BLaER1 treated with 17β-estradiol and CSF1 and Interleukin-3, amounts not matched to agents 10 nM and 100 nM (cell line): Measurements from ENCODE around the gene GPR150.
A peak's percentile ranks its signal among the peaks of the same experiment; 100 is the strongest.
"Not testable (repeated sequence)": the region's sequence is repeated elsewhere in the genome, so short reads cannot be mapped to it uniquely, and the experiment has no call there.

Experiments used
- H3K27ac ChIP-seq, 11 experiments: shearing (Covaris generic); formaldehyde crosslinking; 2 replicates each; pipeline ENCODE4 v1.8.1; 2022
- H3K27me3 ChIP-seq, 11 experiments: shearing (Covaris generic); formaldehyde crosslinking; 2 replicates each; pipeline ENCODE4 v1.8.1; 2022
- H3K36me3 ChIP-seq, 11 experiments: shearing (Covaris generic); formaldehyde crosslinking; 2 replicates each; pipeline ENCODE4 v1.8.1; 2022
- H3K4me1 ChIP-seq, 10 experiments: shearing (Covaris generic); formaldehyde crosslinking; 2 replicates each; pipeline ENCODE4 v1.8.1; 2022
- H3K4me2 ChIP-seq, 11 experiments: shearing (Covaris generic); formaldehyde crosslinking; 2 replicates each; pipeline ENCODE4 v1.8.1; 2022
- H3K4me3 ChIP-seq, 10 experiments: shearing (Covaris generic); formaldehyde crosslinking; 2 replicates each; pipeline ENCODE4 v1.8.1; 2022
- H3K9ac ChIP-seq, 11 experiments: shearing (Covaris generic); formaldehyde crosslinking; 2 replicates each; pipeline ENCODE4 v1.8.1; 2022
- H3K9me3 ChIP-seq, 11 experiments: shearing (Covaris generic); formaldehyde crosslinking; replicated peaks in 1 of 11; 2 replicates each; pipeline ENCODE4 v1.8.1; 2022
- H4K20me1 ChIP-seq, 11 experiments: shearing (Covaris generic); formaldehyde crosslinking; 2 replicates each; pipeline ENCODE4 v1.8.1; 2022
- Cebpa-rat ChIP-seq, 11 experiments: shearing (Covaris generic); IDR thresholded peaks; 2 replicates each; pipeline ENCODE4 v1.8.1; 2022

The GPR150 gene

GRCh38 chr5:95643152-95643551 is 23.3 kb downstream of the GPR150 start:
- Histone ChIP-seq H3K27me3 (no peaks in the 10 kb centered on the region), H3K4me1 (peaks cover 15 to 33% (median 26%) of the 10 kb centered on the region in 10 experiments), H3K4me2 (no peak overlapping the region), H3K27ac (no peak overlapping the region), H3K9ac (no peak overlapping the region), H3K9me3 (no peaks in the 10 kb centered on the region), H3K4me3 (no peak overlapping the region), H4K20me1 (no peaks in the 10 kb centered on the region), H3K36me3 (no peaks in the 10 kb centered on the region)
- TF ChIP-seq Cebpa-rat (IDR thresholded peaks at IDR 0.05) = no peak

DNA sequence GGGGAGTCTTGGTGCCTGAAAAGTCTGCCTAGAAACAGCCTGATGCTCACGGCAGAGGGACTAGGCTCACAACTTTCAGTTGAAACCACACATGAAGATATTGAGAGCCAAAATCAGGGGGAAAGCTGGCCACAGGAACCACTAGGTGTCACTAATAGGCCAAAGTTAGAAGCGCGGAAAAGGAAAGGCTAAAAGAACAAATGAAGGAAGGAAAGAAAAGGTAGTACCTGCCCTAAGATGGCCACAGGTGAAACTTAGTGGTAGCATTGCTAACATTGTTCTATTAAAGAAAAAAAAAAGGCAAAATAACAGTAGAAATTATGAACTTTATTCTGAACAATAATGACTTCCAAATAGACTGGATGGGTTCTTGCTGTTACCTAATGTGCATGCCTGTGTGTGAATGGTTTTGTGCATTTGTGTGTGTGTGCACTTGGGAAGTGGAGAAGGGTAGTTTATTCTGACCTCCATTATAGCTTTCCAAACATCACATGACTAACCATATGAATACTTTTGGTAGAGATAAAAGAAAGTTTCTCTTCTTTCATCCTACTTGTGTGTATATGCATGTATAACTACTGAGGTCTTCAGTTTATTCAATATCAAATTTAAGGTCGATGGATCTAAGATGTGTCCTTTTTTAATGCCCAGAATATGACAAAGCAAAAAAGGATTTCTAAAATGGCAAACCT is 24.6 kb downstream of the GPR150 start:
- peak overlapping the region in 5 of 11 experiments; percentile 7 to 53 (median 14); a peak in 5 of 22 replicates for H3K9ac ChIP-seq
- peak overlapping the region in 4 of 11 experiments; percentile 4 to 39 (median 18); a peak in 3 of 22 replicates for H3K4me2 ChIP-seq

DNA sequence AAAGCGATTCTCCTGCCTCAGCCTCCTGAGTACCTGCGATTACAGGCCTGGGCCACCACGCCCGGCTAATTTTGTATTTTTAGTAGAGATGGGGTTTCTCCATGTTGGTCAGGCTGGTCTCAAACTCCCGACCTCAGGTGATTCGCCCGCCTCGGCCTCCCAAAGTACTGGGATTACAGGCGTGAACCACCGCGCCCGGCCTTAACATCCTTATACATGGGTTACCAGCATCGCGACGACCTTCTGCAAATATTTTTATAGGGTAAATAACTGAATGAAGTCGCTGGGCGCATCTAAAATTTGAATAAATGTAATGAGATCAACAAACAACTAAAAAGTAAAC is 26.3 kb downstream of the GPR150 start:
- peak overlapping the region in 9 of 10 experiments; percentile 55 to 72 (median 62); a peak in 15 of 20 replicates for H3K4me3 ChIP-seq
- peaks cover 15 to 38% (median 26%) of the 10 kb centered on the region in 10 experiments for H3K4me1 ChIP-seq
- H3K27me3 ChIP-seq, H3K36me3 ChIP-seq, H4K20me1 ChIP-seq, H3K9me3 ChIP-seq: not testable (repeated sequence)
- peak overlapping the region in 4 of 11 experiments; percentile 77 to 83 (median 82); a peak in 5 of 22 replicates for H3K9ac ChIP-seq
- H3K4me2 ChIP-seq = peak overlapping the region; percentile 80 to 97 (median 93)
- H3K27ac ChIP-seq = peak overlapping the region in 7 of 11 experiments; percentile 81 to 90 (median 88); a peak in 9 of 22 replicates

More for the DNA sequence above, 24.6 kb downstream of the GPR150 start:
- Histone ChIP-seq H3K27me3 (no peaks in the 10 kb centered on the region), H3K27ac (peak overlapping the region in 2 of 11 experiments; percentile 15 to 20; a peak in 1 of 22 replicates), H4K20me1 (no peaks in the 10 kb centered on the region), H3K36me3 (no peaks in the 10 kb centered on the region), H3K4me1 (peaks cover 15 to 38% (median 26%) of the 10 kb centered on the region in 10 experiments), H3K9me3 (no peaks in the 10 kb centered on the region), H3K4me3 (no peak overlapping the region)
- no peak for TF ChIP-seq Cebpa-rat (IDR thresholded peaks at IDR 0.05)

DNA sequence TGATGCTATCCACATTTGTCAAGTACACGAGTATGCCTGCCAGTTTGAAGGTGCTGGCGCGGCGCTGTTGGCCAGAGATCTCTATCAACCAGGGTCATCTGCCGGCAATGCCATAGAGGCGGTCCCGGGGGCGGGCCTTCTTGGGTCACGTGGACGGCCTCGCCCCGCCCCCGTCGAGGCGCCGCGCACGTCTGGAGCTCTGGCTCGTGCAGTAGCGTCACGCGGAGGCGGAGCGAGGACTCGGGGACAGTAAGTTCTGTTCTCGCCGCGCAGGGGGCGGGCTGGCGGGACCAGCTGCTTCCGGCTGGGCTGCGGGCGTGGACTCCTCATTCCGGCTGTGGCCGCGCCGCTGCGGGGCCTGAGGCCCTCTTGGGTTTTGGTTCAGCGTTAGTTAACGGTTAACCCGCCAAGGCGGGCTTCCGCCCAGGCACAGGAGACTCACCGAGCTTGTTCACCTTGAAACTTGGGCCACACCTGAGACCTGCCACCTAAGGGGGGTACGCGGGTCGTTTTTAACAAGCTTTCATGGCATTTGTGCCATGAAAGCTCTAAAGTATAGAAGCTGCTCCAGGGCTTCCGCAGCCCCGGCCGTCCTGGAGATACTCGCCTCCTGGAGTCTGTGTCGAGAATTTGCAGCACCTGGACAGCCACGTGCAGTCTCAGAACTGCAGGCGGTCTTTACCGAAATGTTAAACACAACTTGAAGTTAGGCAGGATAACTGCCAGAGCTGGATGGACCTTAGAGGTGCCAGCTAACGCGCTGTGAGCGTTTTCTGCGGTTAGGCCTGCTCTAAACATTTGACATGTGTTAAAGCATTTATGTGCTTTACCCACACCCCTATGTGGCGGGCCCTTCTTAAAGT is 26.9 kb downstream of the GPR150 start, which contains the start of gene RFESD:
TSS of gene RFESD (plus strand) at position 209 of the 863 bp plus-strand sequence. CDS start 5,495 bp downstream, outside the sequence.
- H3K27me3 ChIP-seq = no peaks in the 10 kb centered on the region
- H4K20me1 ChIP-seq = no peaks in the 10 kb centered on the region
- peaks cover 15 to 38% (median 26%) of the 10 kb centered on the region in 10 experiments for H3K4me1 ChIP-seq
- peak within 1 kb of the TSS; percentile 72 to 83 (median 79) for H3K9ac ChIP-seq
- TF ChIP-seq Cebpa-rat (IDR thresholded peaks at IDR 0.05) = no peak
- H3K9me3 ChIP-seq = no peaks in the 10 kb centered on the region
- H3K36me3 ChIP-seq = no peaks in the 10 kb centered on the region
- H3K27ac ChIP-seq = peak within 1 kb of the TSS; percentile 71 to 90 (median 86)
- peak within 1 kb of the TSS; percentile 80 to 97 (median 93) for H3K4me2 ChIP-seq
- peak within 1 kb of the TSS; percentile 55 to 72 (median 62) for H3K4me3 ChIP-seq

DNA sequence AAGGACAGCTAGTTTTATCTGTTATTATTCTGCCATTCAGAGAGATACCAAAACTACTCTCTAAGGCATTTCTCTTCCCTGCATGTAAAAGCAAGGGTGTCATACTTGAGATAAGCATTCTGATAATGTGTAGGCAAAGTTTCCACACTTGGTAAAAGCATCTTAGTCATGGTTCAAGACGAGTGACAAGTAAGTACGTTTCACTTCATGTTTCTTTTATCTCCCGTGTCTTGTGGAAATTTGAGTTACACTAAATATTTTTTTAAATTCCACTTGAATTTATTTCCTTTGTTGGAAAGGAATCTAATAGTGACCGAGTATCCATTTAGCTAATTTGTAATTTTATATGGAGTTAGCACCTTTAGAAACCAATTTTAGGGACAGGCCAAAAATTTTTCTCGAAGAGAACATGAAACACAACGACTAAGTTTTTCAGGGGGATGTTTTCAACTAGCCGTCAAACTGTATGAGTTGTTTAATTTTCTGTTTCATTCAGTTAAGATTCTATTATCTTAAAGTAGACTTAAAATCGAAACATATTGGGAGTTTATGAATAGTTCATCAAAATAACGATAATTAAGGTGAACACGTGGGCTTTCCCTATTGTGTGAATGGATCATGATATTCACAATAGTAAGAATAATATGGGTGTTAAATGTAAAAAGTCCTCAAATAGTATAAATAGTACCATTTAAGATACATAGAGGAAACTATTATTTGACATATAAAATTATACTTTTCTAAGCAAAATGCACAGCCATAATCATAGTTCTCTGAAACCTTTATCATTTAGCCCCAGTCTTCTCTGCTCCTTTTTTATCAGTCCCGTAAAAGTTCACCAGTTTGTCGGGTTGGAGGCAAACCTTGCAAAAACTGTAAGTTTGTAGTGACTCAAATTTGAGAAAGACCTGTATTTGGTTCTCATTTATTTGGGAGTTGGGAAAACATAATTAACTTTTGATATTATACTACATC is 28.3 kb downstream of the GPR150 start:
- H3K4me3 ChIP-seq = peak overlapping the region in 1 of 10 experiments; percentile 55; a peak in 1 of 20 replicates

GRCh38 chr5:95649274-95649673 is 29.4 kb downstream of the GPR150 start:
- Histone ChIP-seq H3K4me2 (no peak overlapping the region), H3K27ac (no peak overlapping the region)

More for the DNA sequence above, 28.3 kb downstream of the GPR150 start:
- no peak for TF ChIP-seq Cebpa-rat (IDR thresholded peaks at IDR 0.05)
- Histone ChIP-seq H3K27me3 (no peaks in the 10 kb centered on the region), H3K4me1 (peaks cover 15 to 38% (median 26%) of the 10 kb centered on the region in 10 experiments), H3K9ac (peak overlapping the region in 2 of 11 experiments; percentile 79 to 82; a peak in 4 of 22 replicates), H3K27ac (peak overlapping the region in 7 of 11 experiments; percentile 74 to 90 (median 88); a peak in 9 of 22 replicates), H3K4me2 (peak overlapping the region; percentile 80 to 97 (median 93)), H3K9me3 (no peaks in the 10 kb centered on the region), H4K20me1 (no peaks in the 10 kb centered on the region), H3K36me3 (no peaks in the 10 kb centered on the region)

DNA sequence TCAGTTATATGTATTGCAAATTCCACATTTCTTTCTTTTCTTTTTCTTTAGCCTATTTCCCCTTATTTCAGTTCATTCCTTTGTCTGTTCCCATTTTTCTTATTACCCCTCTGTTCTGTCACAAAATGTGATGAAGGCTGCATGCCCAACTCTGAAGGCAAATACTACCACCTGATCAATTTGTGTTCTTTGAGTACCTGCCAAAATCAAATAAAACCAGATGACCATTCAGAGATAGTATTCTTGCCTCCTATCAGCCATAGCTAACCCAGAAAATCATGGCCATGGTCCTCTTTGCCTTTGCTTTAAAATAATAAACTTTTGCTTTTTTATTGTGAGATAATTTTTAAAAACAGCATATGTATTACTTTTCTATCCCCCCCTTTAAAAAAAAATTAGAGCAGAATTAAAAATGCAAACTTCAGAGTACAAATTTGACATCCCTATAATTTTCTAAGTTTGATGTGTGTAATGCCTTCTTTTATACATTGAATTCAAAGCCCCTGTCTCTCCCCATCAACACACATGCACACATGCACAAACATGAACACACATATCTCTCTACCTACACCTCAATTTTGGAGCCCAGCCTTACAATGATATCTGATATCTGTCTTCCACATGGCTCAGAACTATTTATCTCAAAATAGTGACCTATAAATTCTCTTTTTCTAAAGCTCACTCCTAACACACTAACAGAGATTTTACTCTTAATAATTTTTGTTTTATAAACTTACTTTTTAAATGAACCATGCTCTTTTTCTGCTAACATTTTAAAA is 30.1 kb downstream of the GPR150 start:
- Histone ChIP-seq H3K27ac (no peak overlapping the region), H3K27me3 (no peaks in the 10 kb centered on the region), H3K4me2 (no peak overlapping the region), H3K36me3 (no peaks in the 10 kb centered on the region), H4K20me1 (no peaks in the 10 kb centered on the region), H3K4me1 (peaks cover 14 to 35% (median 21%) of the 10 kb centered on the region in 10 experiments), H3K9me3 (no peaks in the 10 kb centered on the region), H3K4me3 (no peak overlapping the region), H3K9ac (no peak overlapping the region)
- TF ChIP-seq Cebpa-rat (IDR thresholded peaks at IDR 0.05) = no peak

More at GRCh38 chr5:95649274-95649673, 29.4 kb downstream of the GPR150 start:
- no peaks in the 10 kb centered on the region for H3K36me3 ChIP-seq
- H3K9ac ChIP-seq = no peak overlapping the region
- peaks cover 12 to 32% (median 22%) of the 10 kb centered on the region in 10 experiments for H3K4me1 ChIP-seq
- no peak for TF ChIP-seq Cebpa-rat (IDR thresholded peaks at IDR 0.05)
- H3K27me3 ChIP-seq = no peaks in the 10 kb centered on the region
- H3K9me3 ChIP-seq = no peaks in the 10 kb centered on the region
- H3K4me3 ChIP-seq = no peak overlapping the region
- H4K20me1 ChIP-seq = no peaks in the 10 kb centered on the region

DNA sequence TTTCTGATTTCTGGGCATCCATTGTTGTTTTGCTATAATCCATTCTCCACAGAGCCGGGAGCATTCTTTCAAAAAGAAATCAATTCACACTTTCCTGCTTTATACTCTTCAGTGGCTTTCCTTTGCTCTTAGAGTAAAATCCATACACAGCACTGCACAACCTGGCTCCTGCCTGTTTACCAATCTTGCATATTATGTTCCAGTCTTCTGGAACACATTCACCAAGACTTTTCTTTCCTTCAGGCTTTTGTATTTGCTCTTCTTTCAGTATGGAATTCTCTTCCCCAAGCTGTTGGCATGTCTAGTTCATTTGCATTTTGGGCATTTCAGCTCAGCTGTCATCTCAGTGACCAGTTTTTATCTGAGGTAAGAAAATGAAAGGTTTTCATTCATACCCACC is 33.0 kb downstream of the GPR150 start:
- Histone ChIP-seq H4K20me1 (no peaks in the 10 kb centered on the region), H3K9ac (no peak overlapping the region), H3K9me3 (no peaks in the 10 kb centered on the region), H3K4me2 (no peak overlapping the region), H3K27ac (no peak overlapping the region), H3K27me3 (no peaks in the 10 kb centered on the region), H3K4me1 (peaks cover 4 to 37% (median 16%) of the 10 kb centered on the region in 10 experiments), H3K36me3 (no peaks in the 10 kb centered on the region), H3K4me3 (no peak overlapping the region)
- no peak for TF ChIP-seq Cebpa-rat (IDR thresholded peaks at IDR 0.05)
